Ovary (tissue), 9 donors: Measurements from ENCODE around the gene EXD3. TPM values are rescaled to one million over a fixed set of nuclear protein-coding genes. Genes with fewer than 3 reads are reported as not detected.

Source experiments
- DNase-seq, 5 donors: peaks; one replicate each; pipeline ENCODE4 v3.0.0-alpha.2; 2019 to 2020
- H3K27ac ChIP-seq, 2 donors: fragments of 200-600 bp; one replicate each; pipeline versions ENCODE4 v1.5.1 to v1.8.0; 2019 to 2022
- H3K27me3 ChIP-seq: fragments of 200-600 bp; one replicate; pipeline ENCODE4 v1.8.0; 2022
- H3K36me3 ChIP-seq: fragments of 200-600 bp; sonication (generic); one replicate; pipeline ENCODE4 v1.5.1; 2019
- H3K4me1 ChIP-seq: one replicate; pipeline ENCODE4 v1.8.1; 2013; ENCODE audit warnings: mild to moderate bottlenecking, moderate library complexity; ENCODE audit not compliant: insufficient read depth
- H3K4me3 ChIP-seq: fragments of 200-600 bp; sonication (generic); one replicate; pipeline ENCODE4 v1.5.1; 2017
- H3K9me3 ChIP-seq, 2 donors: fragments of 200-600 bp in 1 of 2; sonication (generic) in 1 of 2; one replicate each; pipeline versions ENCODE4 v1.5.1 to v1.8.1; 2013 to 2019; ENCODE audit warnings: mild to moderate bottlenecking in 1 of 2, moderate library complexity in 1 of 2
- EP300 ChIP-seq: sonication (generic); formaldehyde crosslinking; IDR thresholded peaks from one replicate; pipeline ENCODE4 v1.6.1; 2017; ENCODE audit warnings: antibody characterized with exemption
- POLR2A ChIP-seq: fragments of 450-650 bp; IDR thresholded peaks from one replicate; pipeline ENCODE4 v1.6.1; 2017; ENCODE audit warnings: antibody characterized with exemption, mild to moderate bottlenecking, moderate library complexity
- WGBS, 3 donors: extraction: QIAGEN DNeasy Blood & Tissue Kit in 1 of 3; methylation state at CpG; one replicate each; pipeline versions ENCODE4 v1.1.5 to v1.1.7; 2013 to 2017; 5-methylcytosine and 5-hydroxymethylcytosine counted together
- intact Hi-C, 4 donors: fragments of 100-400 bp; cut with DNase I; formaldehyde crosslinking; loops; one replicate each; pipeline versions ENCODE4 v1.11.0 to v1.15.1; 2022 to 2023
- polyA plus RNA-seq, 2 donors: library from polyadenylated mRNA; stranded (reverse); fragments of 200-250 nt in 1 of 2; fragments of 350-450 nt in 1 of 2; fragmentation: Illumina TruSeq in 1 of 2; extraction: RNeasy Lipid Tissue Mini Kit (QIAGEN cat#74804) in 1 of 2; gene quantifications; one replicate each; pipeline ENCODE4 v1.2.3, GENCODE V29; 2013 to 2014
- total RNA-seq, 7 donors: library from RNA; depleted of rRNA in 2 of 7; stranded (reverse); fragments of >200 nt in 2 of 7; fragmentation: NEBNext Ultra II Directional in 3 of 7; extraction: Animal tissue kit (Norgen Biotek cat#: 25700) in 3 of 7; gene quantifications; one replicate each; pipeline versions ENCODE4 v1.1.0 to v1.2.4, GENCODE V29; 2016 to 2023
- TF ChIP-seq, protein P1 (sequence below), 3 donors: fragments of 450-650 bp in 2 of 3; fragments of 200-600 bp in 1 of 3; IDR thresholded peaks; one replicate each; pipeline versions ENCODE4 v1.5.1 to v1.8.0; 2016 to 2022; ENCODE audit warnings: antibody characterized with exemption in 3 of 3, mild to moderate bottlenecking in 1 of 3
- donor health status: DM: no; HTN: no; CAD: no; lungs with moderate emphysema.
- donor health status: DM: no; HTN: no; CAD: no.
- donor health status: Bipolar disorder and iron deficiency.
- donor health status: DM: yes; HTN: yes; CAD: no.
- donor health status: DM: no; HTN: no; CAD: no.
- donor health status: DM: yes; HTN: yes; CAD: no.

Gene EXD3
- total and polyA plus RNA-seq, 9 donors = 1.0 to 30.6 (median 23.4) TPM

GRCh38 chr9:137465720-137466388 is 42.9 kb upstream of the EXD3 start:
- DNase-seq = no peak
- H3K9me3 ChIP-seq = no peaks in the 10 kb centered on the region
- WGBS, 3 donors = 84 to 85% (median 84%) methylated on average over 23 of the region's 23 CpGs
- H3K27me3 ChIP-seq = no peaks in the 10 kb centered on the region
- H3K27ac ChIP-seq = no peak overlapping the region
- TF ChIP-seq POLR2A = no peak
- TF ChIP-seq, protein P1, sequence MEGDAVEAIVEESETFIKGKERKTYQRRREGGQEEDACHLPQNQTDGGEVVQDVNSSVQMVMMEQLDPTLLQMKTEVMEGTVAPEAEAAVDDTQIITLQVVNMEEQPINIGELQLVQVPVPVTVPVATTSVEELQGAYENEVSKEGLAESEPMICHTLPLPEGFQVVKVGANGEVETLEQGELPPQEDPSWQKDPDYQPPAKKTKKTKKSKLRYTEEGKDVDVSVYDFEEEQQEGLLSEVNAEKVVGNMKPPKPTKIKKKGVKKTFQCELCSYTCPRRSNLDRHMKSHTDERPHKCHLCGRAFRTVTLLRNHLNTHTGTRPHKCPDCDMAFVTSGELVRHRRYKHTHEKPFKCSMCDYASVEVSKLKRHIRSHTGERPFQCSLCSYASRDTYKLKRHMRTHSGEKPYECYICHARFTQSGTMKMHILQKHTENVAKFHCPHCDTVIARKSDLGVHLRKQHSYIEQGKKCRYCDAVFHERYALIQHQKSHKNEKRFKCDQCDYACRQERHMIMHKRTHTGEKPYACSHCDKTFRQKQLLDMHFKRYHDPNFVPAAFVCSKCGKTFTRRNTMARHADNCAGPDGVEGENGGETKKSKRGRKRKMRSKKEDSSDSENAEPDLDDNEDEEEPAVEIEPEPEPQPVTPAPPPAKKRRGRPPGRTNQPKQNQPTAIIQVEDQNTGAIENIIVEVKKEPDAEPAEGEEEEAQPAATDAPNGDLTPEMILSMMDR (IDR thresholded peaks at IDR 0.05) = no peak
- no peak for TF ChIP-seq EP300
- no peaks in the 10 kb centered on the region for H3K4me1 ChIP-seq
- intact Hi-C loops = no loop called here
- no peaks in the 10 kb centered on the region for H3K36me3 ChIP-seq
- H3K4me3 ChIP-seq = no peak overlapping the region

DNA sequence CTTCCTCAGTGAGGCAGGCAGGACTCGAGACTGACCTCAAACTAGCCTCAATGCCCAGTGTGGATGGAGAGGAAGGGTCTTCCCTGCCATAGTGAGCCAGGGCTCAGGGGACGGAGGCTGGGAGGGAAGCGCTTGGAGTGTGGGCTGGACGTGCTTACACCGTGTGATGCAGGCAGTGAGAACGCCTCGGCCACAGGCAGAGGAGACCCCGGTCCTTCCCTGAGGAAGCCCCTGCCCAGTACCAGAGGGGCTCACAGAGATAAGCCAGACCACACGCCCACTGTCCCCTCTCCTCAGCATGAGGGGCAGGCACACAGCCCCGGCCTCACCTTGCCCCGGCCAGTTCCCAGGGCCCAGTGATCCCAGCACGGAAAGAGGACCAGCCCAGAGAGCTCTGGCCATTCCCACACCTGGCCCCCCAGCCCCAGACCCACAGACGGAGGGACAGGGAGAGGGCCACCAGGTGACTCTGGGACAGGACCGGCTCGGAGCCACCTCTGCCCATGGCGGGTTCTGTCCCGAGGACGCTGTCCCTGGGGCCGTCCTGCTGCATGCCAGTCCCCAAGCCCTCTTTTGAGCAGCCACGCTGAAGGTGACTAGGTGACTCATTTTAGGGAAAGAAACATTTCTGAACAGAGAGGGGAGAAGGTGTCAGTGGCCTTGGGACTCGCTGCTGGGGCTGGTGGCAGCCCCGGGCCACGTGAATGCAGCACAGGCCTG is 42.2 kb upstream of the EXD3 start:
- Histone ChIP-seq H3K27ac (no peak overlapping the region), H3K27me3 (no peaks in the 10 kb centered on the region), H3K4me1 (no peaks in the 10 kb centered on the region), H3K4me3 (no peak overlapping the region), H3K9me3 (no peaks in the 10 kb centered on the region), H3K36me3 (no peaks in the 10 kb centered on the region)
- 89 to 96% (median 93%) methylated on average over 23 of the region's 23 CpGs for WGBS, 3 donors
- DNase-seq = peak in 1 of 5 donors; percentile 34
- intact Hi-C loops = no loop called here
- TF ChIP-seq, protein P1 (IDR thresholded peaks at IDR 0.05) = no peak
- TF ChIP-seq POLR2A (no peak), EP300 (no peak)

- H3K27me3 ChIP-seq = no peaks in the 10 kb centered on the region
- intact Hi-C loops = no loop called here
- DNase-seq = peak in 3 of 5 donors; percentile 16 to 34 (median 24)
- TF ChIP-seq POLR2A (no peak), EP300 (no peak)
- TF ChIP-seq, protein P1 (IDR thresholded peaks at IDR 0.05) = no peak
- no peak overlapping the region for H3K4me3 ChIP-seq
- H3K9me3 ChIP-seq = no peaks in the 10 kb centered on the region
- H3K36me3 ChIP-seq = no peaks in the 10 kb centered on the region
- H3K27ac ChIP-seq = no peak overlapping the region
- peaks cover 2% of the 10 kb centered on the region for H3K4me1 ChIP-seq
- 90 to 91% (median 91%) methylated on average over 28 of the region's 28 CpGs for WGBS, 3 donors
Observed at GRCh38 chr9:137464291-137464999, 41.5 kb upstream of the EXD3 start.

DNA sequence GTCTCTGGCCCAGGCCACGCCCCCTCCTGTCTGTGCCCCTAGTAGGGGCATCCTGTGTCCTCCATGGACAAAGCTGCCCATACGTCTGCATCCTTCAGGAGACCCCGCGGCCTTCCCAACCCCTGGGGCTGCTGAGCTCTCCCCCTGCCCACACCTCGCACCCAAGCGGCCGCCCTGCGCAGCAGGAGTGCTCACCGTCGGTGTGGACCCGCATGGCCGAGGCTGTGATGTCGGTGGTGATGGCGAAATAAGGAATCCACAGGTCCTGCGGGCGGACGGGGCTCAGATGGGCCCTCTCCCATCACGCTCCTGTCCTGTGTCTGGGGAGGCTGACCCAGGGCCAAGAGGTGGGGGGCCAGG is 40.9 kb upstream of the EXD3 start:
- Histone ChIP-seq H3K27ac (no peak overlapping the region), H3K4me1 (peaks cover 3% of the 10 kb centered on the region), H3K27me3 (no peaks in the 10 kb centered on the region), H3K4me3 (no peak overlapping the region), H3K36me3 (no peaks in the 10 kb centered on the region), H3K9me3 (no peaks in the 10 kb centered on the region)
- intact Hi-C loops = no loop called here
- peak in 3 of 5 donors; percentile 13 to 23 (median 20) for DNase-seq
- TF ChIP-seq, protein P1 (IDR thresholded peaks at IDR 0.05) = no peak
- TF ChIP-seq POLR2A = no peak
- 96 to 98% (median 97%) methylated on average over 18 of the region's 18 CpGs for WGBS, 3 donors
